Spleen (tissue), 7 donors: ENCODE measurements around the gene NME8.

Experiments
- CTCF ChIP-seq, 11 experiments: fragments of 200-600 bp in 7 of 11; fragments of 450-650 bp in 4 of 11; sonication (generic) in 4 of 11; IDR thresholded peaks in 8 of 11; conservative IDR thresholded peaks in 3 of 11; 1 replicate in 7 of 11; 2 replicates in 4 of 11; pipeline versions ENCODE4 v1.4.0 to v1.8.0; 2016 to 2021; ENCODE audit warnings: antibody characterized with exemption in 11 of 11, inconsistent platforms in 4 of 11, mild to moderate bottlenecking in 1 of 11
- POLR2A ChIP-seq, 3 donors: fragments of 450-650 bp; IDR thresholded peaks; one replicate each; pipeline ENCODE4 v1.5.1; 2017; ENCODE audit warnings: antibody characterized with exemption in 3 of 3, mild to moderate bottlenecking in 1 of 3
- POLR2AphosphoS5 ChIP-seq, 3 donors: sonication (generic); formaldehyde crosslinking; IDR thresholded peaks; one replicate each; pipeline ENCODE4 v1.5.1; 2017; ENCODE audit warnings: antibody characterized with exemption in 3 of 3
- donor health status: DM: no; HTN: no; CAD: no; lungs with moderate emphysema.
- donor health status: DM: no; HTN: no; CAD: no.
- donor health status: DM: no; HTN: no; CAD: no.

- TF ChIP-seq CTCF (IDR thresholded peaks at IDR 0.05 in 8 of 11, conservative IDR thresholded peaks at IDR 0.05 in 3 of 11) (no peak), POLR2A (IDR thresholded peaks at IDR 0.05) (no peak), POLR2AphosphoS5 (IDR thresholded peaks at IDR 0.05) (no peak)
Measured at GRCh38 chr7:37806152-37806551, 42.2 kb upstream of the NME8 start.
